ENCODE measurements around the gene DIP2B.

GRCh38 chr12:50617657-50618056 lies 112.9 kb downstream of the DIP2B start:
- no peak for TF ChIP-seq CTCF (CRISPR knock-in tag; IDR thresholded peaks at IDR 0.05)
- no peak for TF ChIP-seq CENPT (CRISPR knock-in tag; IDR thresholded peaks at IDR 0.05; ENCODE audit: low read depth)
- no peak for TF ChIP-seq PRPF4 (IDR thresholded peaks at IDR 0.05; ENCODE audit: low read depth, low read length, poor library complexity, severe bottlenecking)
- TF ChIP-seq HDAC6 (IDR thresholded peaks at IDR 0.05; ENCODE audit: low read depth, low read length): no peak
- TF ChIP-seq, protein P1, sequence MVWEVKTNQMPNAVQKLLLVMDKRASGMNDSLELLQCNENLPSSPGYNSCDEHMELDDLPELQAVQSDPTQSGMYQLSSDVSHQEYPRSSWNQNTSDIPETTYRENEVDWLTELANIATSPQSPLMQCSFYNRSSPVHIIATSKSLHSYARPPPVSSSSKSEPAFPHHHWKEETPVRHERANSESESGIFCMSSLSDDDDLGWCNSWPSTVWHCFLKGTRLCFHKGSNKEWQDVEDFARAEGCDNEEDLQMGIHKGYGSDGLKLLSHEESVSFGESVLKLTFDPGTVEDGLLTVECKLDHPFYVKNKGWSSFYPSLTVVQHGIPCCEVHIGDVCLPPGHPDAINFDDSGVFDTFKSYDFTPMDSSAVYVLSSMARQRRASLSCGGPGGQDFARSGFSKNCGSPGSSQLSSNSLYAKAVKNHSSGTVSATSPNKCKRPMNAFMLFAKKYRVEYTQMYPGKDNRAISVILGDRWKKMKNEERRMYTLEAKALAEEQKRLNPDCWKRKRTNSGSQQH (CRISPR knock-in tag; IDR thresholded peaks at IDR 0.05; ENCODE audit: low read depth): no peak
- TF ChIP-seq SIN3A (IDR thresholded peaks at IDR 0.05; ENCODE audit: borderline replicate concordance, low read depth, low read length): no peak
- no peak for TF ChIP-seq NR2C2 (CRISPR knock-in tag; IDR thresholded peaks at IDR 0.05; ENCODE audit: borderline replicate concordance)
- no peak for TF ChIP-seq POLR2A (IDR thresholded peaks at IDR 0.05; ENCODE audit: insufficient read depth in 1 of 2, low read depth in 2 of 2, low read length in 2 of 2)
- no peak for TF ChIP-seq SIN3B (IDR thresholded peaks at IDR 0.05; ENCODE audit: low read length)
- TF ChIP-seq REST (IDR thresholded peaks at IDR 0.05; ENCODE audit: borderline replicate concordance in 1 of 2, low read depth in 1 of 2, low read length in 2 of 2): no peak
- no peak for TF ChIP-seq CREM (IDR thresholded peaks at IDR 0.05)
- no peak for TF ChIP-seq CREM (CRISPR knock-in tag; IDR thresholded peaks at IDR 0.05)
- TF ChIP-seq, protein P2, sequence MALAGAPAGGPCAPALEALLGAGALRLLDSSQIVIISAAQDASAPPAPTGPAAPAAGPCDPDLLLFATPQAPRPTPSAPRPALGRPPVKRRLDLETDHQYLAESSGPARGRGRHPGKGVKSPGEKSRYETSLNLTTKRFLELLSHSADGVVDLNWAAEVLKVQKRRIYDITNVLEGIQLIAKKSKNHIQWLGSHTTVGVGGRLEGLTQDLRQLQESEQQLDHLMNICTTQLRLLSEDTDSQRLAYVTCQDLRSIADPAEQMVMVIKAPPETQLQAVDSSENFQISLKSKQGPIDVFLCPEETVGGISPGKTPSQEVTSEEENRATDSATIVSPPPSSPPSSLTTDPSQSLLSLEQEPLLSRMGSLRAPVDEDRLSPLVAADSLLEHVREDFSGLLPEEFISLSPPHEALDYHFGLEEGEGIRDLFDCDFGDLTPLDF (CRISPR knock-in tag; IDR thresholded peaks at IDR 0.05): no peak
